Ishikawa (cell line): ENCODE data around the gene USP7.

Experiments
- CEBPB ChIP-seq: IDR thresholded peaks from 2 replicates; pipeline ENCODE4 v1.6.1; 2012
- CREB1 ChIP-seq: IDR thresholded peaks from 2 replicates; pipeline ENCODE4 v1.6.1; 2012; ENCODE audit warnings: low read depth
- EGR1 ChIP-seq: IDR thresholded peaks from 2 replicates; pipeline ENCODE4 v1.6.1; 2012
- FOXM1 ChIP-seq: IDR thresholded peaks from 2 replicates; pipeline ENCODE4 v1.6.1; 2012; ENCODE audit warnings: low read depth, borderline replicate concordance
- MAX ChIP-seq: IDR thresholded peaks from 2 replicates; pipeline ENCODE4 v1.6.1; 2012
- NFIC ChIP-seq: IDR thresholded peaks from 2 replicates; pipeline ENCODE4 v1.6.1; 2012
- REST ChIP-seq: IDR thresholded peaks from 2 replicates; pipeline ENCODE4 v1.6.1; 2012; ENCODE audit warnings: low read depth, mild to moderate bottlenecking
- TAF1 ChIP-seq: IDR thresholded peaks from 2 replicates; pipeline ENCODE4 v1.6.1; 2012; ENCODE audit warnings: low read depth, mild to moderate bottlenecking
- TCF12 ChIP-seq: IDR thresholded peaks from 2 replicates; pipeline ENCODE4 v1.6.1; 2012; ENCODE audit warnings: low read depth
- TEAD4 ChIP-seq: IDR thresholded peaks from 2 replicates; pipeline ENCODE4 v1.6.1; 2012
- USF1 ChIP-seq: IDR thresholded peaks from 2 replicates; pipeline ENCODE4 v1.6.1; 2012
- YY1 ChIP-seq: IDR thresholded peaks from 2 replicates; pipeline ENCODE4 v1.6.1; 2012; ENCODE audit warnings: low read depth
- ZBTB7A ChIP-seq: IDR thresholded peaks from 2 replicates; pipeline ENCODE4 v1.6.1; 2012; ENCODE audit warnings: low read depth

Gene USP7

GRCh38 chr16:8955828-8956227 lies 7.9 kb downstream of the USP7 start:
- TF ChIP-seq TEAD4 (no peak), CEBPB (no peak), USF1 (no peak), NFIC (no peak), MAX (no peak), YY1 (no peak)

GRCh38 chr16:8953064-8953463 lies 10.6 kb downstream of the USP7 start:
- TF ChIP-seq TCF12 = no peak
- TF ChIP-seq FOXM1 = no peak
- no peak for TF ChIP-seq TAF1
- no peak for TF ChIP-seq USF1

GRCh38 chr16:8952281-8952751 lies 11.4 kb downstream of the USP7 start:
- no peak for TF ChIP-seq ZBTB7A
- TF ChIP-seq TEAD4 = no peak

- TF ChIP-seq EGR1 (no peak), REST (no peak), YY1 (no peak), CREB1 (no peak), FOXM1 (no peak), TAF1 (no peak), TEAD4 (no peak), ZBTB7A (no peak)
These were observed 12.0 kb downstream of the USP7 start for GRCh38 chr16:8951447-8952280.

- TF ChIP-seq FOXM1 = no peak
These were observed 13.1 kb downstream of the USP7 start for GRCh38 chr16:8950580-8951077.

GRCh38 chr16:8949536-8950418 lies 13.9 kb downstream of the USP7 start:
- TF ChIP-seq TEAD4 = no peak

GRCh38 chr16:8948831-8949230 lies 14.9 kb downstream of the USP7 start:
- TF ChIP-seq MAX = no peak
- no peak for TF ChIP-seq EGR1

GRCh38 chr16:8948069-8948593 lies 15.6 kb downstream of the USP7 start:
- TF ChIP-seq YY1 (no peak), CREB1 (no peak), FOXM1 (no peak), EGR1 (no peak), TAF1 (no peak), USF1 (no peak), MAX (no peak)
